GM13977 (cell line): ENCODE data around the gene ZFHX3.

Source experiments
- DNase-seq: peaks from one replicate; pipeline ENCODE4 v3.0.0; 2012; ENCODE audit warnings: low spot score
- CTCF ChIP-seq: IDR thresholded peaks from 2 replicates; pipeline ENCODE4 v1.5.1; 2012; ENCODE audit warnings: mild to moderate bottlenecking, control low read depth; ENCODE audit not compliant: insufficient read depth; ENCODE audit errors: extremely low read depth, missing control alignments
- in situ Hi-C: fragments of 300-500 bp; cut with MboI; formaldehyde crosslinking; loops from one replicate; pipeline ENCODE4 v1.12.0; 2022; ENCODE audit warnings: low sequenced_read_pairs, low pct_unique_long_range_greater_than_20kb, mixed read lengths, inconsistent platforms; ENCODE audit not compliant: unreplicated experiment

ZFHX3 gene

GRCh38 chr16:72957303-72958277 is 90.3 kb downstream of the ZFHX3 start:
- TF ChIP-seq CTCF: no peak
- in situ Hi-C loops: no loop called here
- DNase-seq: no peak

GRCh38 chr16:72956124-72957064 is 91.5 kb downstream of the ZFHX3 start:
- no peak for TF ChIP-seq CTCF
- no peak for DNase-seq
- in situ Hi-C loops: no loop called here

GRCh38 chr16:72952811-72953271 is 95.1 kb downstream of the ZFHX3 start:
- in situ Hi-C loops: no loop called here
- DNase-seq: no peak
- TF ChIP-seq CTCF: no peak

- no peak for DNase-seq
- TF ChIP-seq CTCF: no peak
- in situ Hi-C loops: no loop called here
Observed at GRCh38 chr16:72952404-72952803, 95.5 kb downstream of the ZFHX3 start.

GRCh38 chr16:72951916-72952315 is 96.0 kb downstream of the ZFHX3 start:
- in situ Hi-C loops: no loop called here
- no peak for TF ChIP-seq CTCF
- no peak for DNase-seq

- TF ChIP-seq CTCF: no peak
- in situ Hi-C loops: no loop called here
- no peak for DNase-seq
Observed at GRCh38 chr16:72950669-72951068, 97.3 kb downstream of the ZFHX3 start.
